Lower leg skin (tissue), 3 donors: Measurements from ENCODE around the gene TBX10.

Source experiments
- POLR2A ChIP-seq, 2 donors: fragments of 450-650 bp; IDR thresholded peaks; one replicate each; pipeline ENCODE4 v1.6.1; 2016 to 2017; ENCODE audit warnings: antibody characterized with exemption in 2 of 2, mild to moderate bottlenecking in 1 of 2, moderate library complexity in 1 of 2
- TF ChIP-seq, protein P1 (sequence below), 3 donors: fragments of 450-650 bp; IDR thresholded peaks; one replicate each; pipeline ENCODE4 v1.5.1; 2016; ENCODE audit warnings: antibody characterized with exemption in 3 of 3, mild to moderate bottlenecking in 3 of 3, moderate library complexity in 2 of 3

GRCh38 chr11:67656278-67656922 lies 16.8 kb upstream of the TBX10 start:
- TF ChIP-seq, protein P1, sequence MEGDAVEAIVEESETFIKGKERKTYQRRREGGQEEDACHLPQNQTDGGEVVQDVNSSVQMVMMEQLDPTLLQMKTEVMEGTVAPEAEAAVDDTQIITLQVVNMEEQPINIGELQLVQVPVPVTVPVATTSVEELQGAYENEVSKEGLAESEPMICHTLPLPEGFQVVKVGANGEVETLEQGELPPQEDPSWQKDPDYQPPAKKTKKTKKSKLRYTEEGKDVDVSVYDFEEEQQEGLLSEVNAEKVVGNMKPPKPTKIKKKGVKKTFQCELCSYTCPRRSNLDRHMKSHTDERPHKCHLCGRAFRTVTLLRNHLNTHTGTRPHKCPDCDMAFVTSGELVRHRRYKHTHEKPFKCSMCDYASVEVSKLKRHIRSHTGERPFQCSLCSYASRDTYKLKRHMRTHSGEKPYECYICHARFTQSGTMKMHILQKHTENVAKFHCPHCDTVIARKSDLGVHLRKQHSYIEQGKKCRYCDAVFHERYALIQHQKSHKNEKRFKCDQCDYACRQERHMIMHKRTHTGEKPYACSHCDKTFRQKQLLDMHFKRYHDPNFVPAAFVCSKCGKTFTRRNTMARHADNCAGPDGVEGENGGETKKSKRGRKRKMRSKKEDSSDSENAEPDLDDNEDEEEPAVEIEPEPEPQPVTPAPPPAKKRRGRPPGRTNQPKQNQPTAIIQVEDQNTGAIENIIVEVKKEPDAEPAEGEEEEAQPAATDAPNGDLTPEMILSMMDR (IDR thresholded peaks at IDR 0.05), result no peak
- no peak for TF ChIP-seq POLR2A (IDR thresholded peaks at IDR 0.05)
